WERI-Rb-1 (cell line): Measurements from ENCODE around the gene GPR68.

Experiments used
- DNase-seq: peaks from one replicate; pipeline ENCODE4 v3.0.0-alpha.2; 2020
- H3K27ac ChIP-seq: fragments of 250-450 bp; sonication (Bioruptor Pico); 2 replicates; pipeline ENCODE4 v1.5.1; 2020; ENCODE audit warnings: mild to moderate bottlenecking, moderate library complexity
- H3K27me3 ChIP-seq: fragments of 250-450 bp; sonication (Bioruptor Pico); 2 replicates; pipeline ENCODE4 v1.5.1; 2021; ENCODE audit warnings: mild to moderate bottlenecking, low read depth, moderate library complexity; ENCODE audit not compliant: insufficient read depth, severe bottlenecking
- H3K36me3 ChIP-seq: fragments of 250-450 bp; sonication (Bioruptor Pico); 2 replicates; pipeline ENCODE4 v1.5.1; 2020; ENCODE audit warnings: mild to moderate bottlenecking, moderate library complexity
- H3K4me3 ChIP-seq: 2 replicates; pipeline ENCODE4 v1.5.1; 2011; ENCODE audit warnings: low read depth, mild to moderate bottlenecking, control low read depth, low read length
- H3K9me3 ChIP-seq: fragments of 250-450 bp; sonication (Bioruptor Pico); 2 replicates; pipeline ENCODE4 v1.5.1; 2021; ENCODE audit warnings: mild to moderate bottlenecking, moderate library complexity; ENCODE audit not compliant: severe bottlenecking
- CTCF ChIP-seq: IDR thresholded peaks from 2 replicates; pipeline ENCODE4 v1.5.1; 2011; ENCODE audit warnings: low read depth, mild to moderate bottlenecking, control low read depth, inconsistent platforms, low read length

Gene GPR68

DNA sequence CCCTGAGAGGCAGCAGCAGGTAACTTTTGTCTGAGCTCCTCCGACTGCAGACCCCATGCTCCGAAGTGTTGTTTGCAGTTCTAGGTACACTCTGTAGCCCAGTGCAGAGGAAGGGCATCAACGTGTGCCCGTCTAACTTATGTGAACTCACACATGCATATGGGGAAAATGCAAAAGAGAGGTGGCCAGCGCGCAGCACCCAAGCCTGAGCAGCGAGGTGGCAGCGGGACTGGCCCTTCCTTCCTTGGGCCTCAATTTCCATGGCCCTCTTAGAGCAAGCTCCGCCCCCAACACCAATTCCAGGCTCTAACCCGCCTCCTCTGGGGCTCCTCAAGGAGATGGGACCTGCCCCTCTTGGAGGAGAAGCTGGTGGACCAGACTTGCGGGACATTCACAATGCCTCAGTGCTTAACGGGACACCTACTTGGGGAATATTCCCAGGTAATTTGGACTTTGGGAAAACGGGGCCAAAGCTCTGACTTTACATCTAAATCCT, 27.7 kb downstream of the GPR68 start:
- no peak for DNase-seq
- Histone ChIP-seq H3K36me3 (peaks cover 3% of the 10 kb centered on the region; the same call in 1 of the 2 replicates), H3K9me3 (no peaks in the 10 kb centered on the region), H3K27ac (no peak overlapping the region), H3K4me3 (no peak overlapping the region), H3K27me3 (no peaks in the 10 kb centered on the region)
- no peak for TF ChIP-seq CTCF

- H3K27ac ChIP-seq: no peak overlapping the region
- H3K36me3 ChIP-seq: peaks cover 3% of the 10 kb centered on the region; the same call in 1 of the 2 replicates
- no peak overlapping the region for H3K4me3 ChIP-seq
- H3K9me3 ChIP-seq: no peaks in the 10 kb centered on the region
- no peaks in the 10 kb centered on the region for H3K27me3 ChIP-seq
- TF ChIP-seq CTCF: no peak
- no peak for DNase-seq
These were observed 29.1 kb downstream of the GPR68 start for GRCh38 chr14:91215381-91215780.

- TF ChIP-seq CTCF: no peak
These were observed 30.2 kb downstream of the GPR68 start for GRCh38 chr14:91214306-91214705.

GRCh38 chr14:91211017-91211416, 33.5 kb downstream of the GPR68 start:
- no peak for TF ChIP-seq CTCF
- no peaks in the 10 kb centered on the region for H3K9me3 ChIP-seq
- no peak overlapping the region for H3K4me3 ChIP-seq
- peaks cover 6% of the 10 kb centered on the region; the same call in 1 of the 2 replicates for H3K36me3 ChIP-seq
- H3K27ac ChIP-seq: no peak overlapping the region
- H3K27me3 ChIP-seq: no peaks in the 10 kb centered on the region
- no peak for DNase-seq

More at GRCh38 chr14:91214306-91214705, 30.2 kb downstream of the GPR68 start:
- no peaks in the 10 kb centered on the region for H3K27me3 ChIP-seq
- no peak overlapping the region for H3K4me3 ChIP-seq
- no peaks in the 10 kb centered on the region for H3K9me3 ChIP-seq
- no peak overlapping the region for H3K27ac ChIP-seq
- DNase-seq: no peak
- H3K36me3 ChIP-seq: peaks cover 6% of the 10 kb centered on the region; the same call in 1 of the 2 replicates

DNA sequence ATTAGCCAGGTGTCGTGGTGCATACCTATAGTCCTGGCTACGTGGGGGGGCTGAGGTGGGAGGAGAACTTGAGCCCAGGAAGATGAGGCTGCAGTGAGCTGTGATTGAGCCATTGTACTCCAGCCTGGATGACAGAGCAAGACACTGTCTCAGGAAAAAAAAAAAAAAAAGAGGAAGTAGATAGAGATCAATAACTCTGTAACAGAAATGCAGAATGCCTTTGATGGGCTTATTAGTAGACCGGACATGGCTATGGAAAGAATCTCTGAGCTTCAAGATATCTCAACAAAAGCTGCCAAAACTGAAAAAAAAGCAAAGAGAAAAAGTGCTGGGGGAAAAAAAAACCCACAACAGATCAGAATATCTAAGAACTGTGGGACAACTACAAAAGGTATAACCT, 37.5 kb downstream of the GPR68 start:
- no peak for DNase-seq
- no peaks in the 10 kb centered on the region for H3K9me3 ChIP-seq
- H3K36me3 ChIP-seq: peaks cover 11% of the 10 kb centered on the region
- no peaks in the 10 kb centered on the region for H3K27me3 ChIP-seq
- no peak overlapping the region for H3K4me3 ChIP-seq
- TF ChIP-seq CTCF: no peak
- H3K27ac ChIP-seq: no peak overlapping the region

- Histone ChIP-seq H3K27ac (no peak overlapping the region), H3K27me3 (no peaks in the 10 kb centered on the region), H3K9me3 (no peaks in the 10 kb centered on the region), H3K36me3 (peaks cover 15% of the 10 kb centered on the region), H3K4me3 (no peak overlapping the region)
- no peak for TF ChIP-seq CTCF
- DNase-seq: no peak
These were observed 39.0 kb downstream of the GPR68 start for GRCh38 chr14:91205459-91205858.
